Activated CD8-positive, alpha-beta T cell treated with anti-CD3 and anti-CD28 coated beads, Interleukin-2, amount 10 ng/mL, durations not matched to agents 7 days and 5 days (primary cell): ENCODE measurements around the gene PDE4D. TPM values are rescaled to one million over a fixed set of nuclear protein-coding genes. Genes with fewer than 3 reads are reported as not detected.

Source experiments
- ATAC-seq: fragments of 150-1000 bp; cut with Tn5 transposase; one replicate; pipeline ENCODE4 v1.10.0; 2021; ENCODE audit warnings: moderate library complexity
- CTCF ChIA-PET: fragments of 350-600 bp; sonication (Branson Sonifier 250); formaldehyde crosslinking; loops from one replicate; lab custom pipeline; 2021; ENCODE audit warnings: antibody characterized with exemption; lab: Charles Lee
- POLR2A ChIA-PET: fragments of 350-600 bp; sonication (Branson Sonifier 250); formaldehyde crosslinking; loops from one replicate; lab custom pipeline; 2021; ENCODE audit warnings: antibody characterized with exemption; lab: Charles Lee
- DNase-seq: peaks from one replicate; pipeline ENCODE4 v3.0.0-alpha.2; 2020
- H3K27ac Mint-ChIP-seq: one replicate; pipeline ENCODE4 v1.8.0; 2021; ENCODE audit warnings: mild to moderate bottlenecking, mixed read lengths
- H3K27me3 Mint-ChIP-seq: one replicate; pipeline ENCODE4 v1.8.0; 2021; ENCODE audit warnings: low read depth, mixed read lengths
- H3K36me3 Mint-ChIP-seq: one replicate; pipeline ENCODE4 v1.8.0; 2021; ENCODE audit warnings: low read depth, mixed read lengths
- H3K4me1 Mint-ChIP-seq: one replicate; pipeline ENCODE4 v1.8.0; 2021; ENCODE audit warnings: low read depth, mixed read lengths
- H3K4me3 Mint-ChIP-seq: one replicate; pipeline ENCODE4 v1.8.0; 2021; ENCODE audit warnings: mild to moderate bottlenecking, mixed read lengths
- H3K9me3 Mint-ChIP-seq: one replicate; pipeline ENCODE4 v1.8.0; 2022; ENCODE audit warnings: mixed read lengths; ENCODE audit not compliant: insufficient read depth
- total RNA-seq, 2 experiments: library from RNA; stranded (reverse); gene quantifications; one replicate each; pipeline ENCODE4 v1.2.3, GENCODE V29; 2021

The PDE4D gene
- total RNA-seq, 2 experiments from 2014 or later, result 65.4 to 70.7 TPM

- no peak overlapping the region for H3K4me3 Mint-ChIP-seq
- no peaks in the 10 kb centered on the region for H3K9me3 Mint-ChIP-seq
- CTCF ChIA-PET, result interaction anchor here (0.8 to 7.5 kb wide), 5 partner anchors 8 to 96 kb away, joined by 3 to 97 read pairs (median 44); no protein-coding TSS in a partner anchor
- ATAC-seq (no peak), DNase-seq (no peak)
- POLR2A ChIA-PET, result interaction anchor here (0.6 kb wide), 1 partner anchor 1693 kb away, joined by 3 read pairs; no protein-coding TSS in a partner anchor
- peaks cover 22% of the 10 kb centered on the region for H3K36me3 Mint-ChIP-seq
- H3K27ac Mint-ChIP-seq, result no peak overlapping the region
- H3K4me1 Mint-ChIP-seq, result peaks cover 46% of the 10 kb centered on the region
- no peaks in the 10 kb centered on the region for H3K27me3 Mint-ChIP-seq
These were observed 763.1 kb downstream of the PDE4D start for GRCh38 chr5:59130431-59130830.

DNA sequence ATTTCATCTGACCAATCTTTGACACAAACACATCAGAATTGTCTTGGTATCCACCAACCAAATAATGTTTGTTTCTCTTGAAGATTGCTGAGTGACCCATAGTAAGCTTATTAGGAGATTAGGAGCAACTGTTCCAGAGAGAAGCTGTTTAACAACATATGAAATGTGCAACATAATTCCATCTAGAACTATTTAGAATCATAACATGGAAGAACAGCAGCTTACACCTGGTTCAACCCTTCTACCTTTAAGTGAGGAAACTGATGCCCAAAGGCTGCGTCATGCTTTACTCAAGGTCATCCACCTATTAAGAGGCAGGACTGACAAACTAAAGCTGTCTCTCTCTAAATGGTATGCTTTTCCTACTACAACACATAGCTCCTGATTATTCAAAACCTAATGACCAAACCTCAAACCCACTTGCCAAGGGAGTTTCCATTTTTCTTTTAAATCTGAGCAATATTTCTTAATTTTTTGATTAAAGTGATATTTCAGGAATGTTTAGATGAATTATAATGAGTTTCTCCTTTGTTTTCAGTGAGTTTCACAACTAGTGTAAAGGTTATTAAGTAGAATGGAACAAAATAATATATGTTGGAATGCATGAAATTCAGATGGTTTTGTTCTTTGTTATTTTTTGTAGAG is 764.8 kb downstream of the PDE4D start:
- no peaks in the 10 kb centered on the region for H3K9me3 Mint-ChIP-seq
- POLR2A ChIA-PET, result interaction anchor here (0.6 to 4.0 kb wide), 8 partner anchors 9 to 94 kb away, joined by 3 to 64 read pairs (median 6); no protein-coding TSS in a partner anchor
- no peaks in the 10 kb centered on the region for H3K27me3 Mint-ChIP-seq
- DNase-seq, result no peak
- peaks cover 14% of the 10 kb centered on the region for H3K36me3 Mint-ChIP-seq
- ATAC-seq, result no peak
- peaks cover 35% of the 10 kb centered on the region for H3K4me1 Mint-ChIP-seq
- CTCF ChIA-PET, result interaction anchor here (0.7 to 7.5 kb wide), 15 partner anchors 10 to 94 kb away, joined by 3 to 97 read pairs (median 5); no protein-coding TSS in a partner anchor
- H3K27ac Mint-ChIP-seq, result no peak overlapping the region
- no peak overlapping the region for H3K4me3 Mint-ChIP-seq

DNA sequence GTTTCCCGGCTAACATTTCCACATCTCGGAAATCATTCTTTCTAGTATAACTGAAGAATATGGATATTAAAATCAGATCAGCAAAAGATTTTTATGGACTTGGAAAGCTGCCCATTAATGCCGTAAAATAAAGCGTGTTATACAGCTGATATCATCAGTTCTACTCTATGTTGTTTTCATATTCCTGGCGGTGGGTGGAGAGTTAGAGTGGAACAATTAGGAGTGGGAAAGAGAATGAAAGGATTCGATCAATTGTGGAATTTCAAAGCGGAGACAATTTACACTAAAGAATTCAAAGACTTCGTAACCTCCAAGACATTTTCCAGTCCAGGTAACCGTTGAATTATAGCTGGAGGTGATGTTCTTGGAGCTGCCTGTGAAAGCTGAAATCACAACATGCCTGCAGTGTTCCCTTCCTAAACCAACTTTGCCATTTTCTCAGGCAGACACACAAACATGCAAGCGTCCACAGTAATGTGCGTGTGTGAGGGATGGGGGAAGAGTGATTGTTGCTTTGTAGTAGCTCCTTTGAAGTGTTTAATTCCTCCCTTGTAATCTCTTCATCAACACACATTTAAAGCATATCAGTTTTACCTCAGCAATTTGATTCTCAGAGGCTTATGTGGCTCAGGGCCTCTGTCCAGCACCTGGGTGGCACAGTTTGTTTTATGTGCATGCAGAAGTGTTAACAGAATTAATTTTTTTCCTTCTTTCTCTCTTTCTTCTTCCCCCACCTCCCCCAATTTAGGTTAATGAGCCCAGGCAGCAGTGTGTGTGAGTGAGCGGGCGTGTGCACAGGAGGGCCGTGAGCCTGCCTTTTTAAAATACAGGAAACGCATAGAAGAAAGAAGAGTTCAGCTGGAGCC is 766.6 kb downstream of the PDE4D start:
- H3K27ac Mint-ChIP-seq, result no peak overlapping the region
- H3K9me3 Mint-ChIP-seq, result no peaks in the 10 kb centered on the region
- no peaks in the 10 kb centered on the region for H3K27me3 Mint-ChIP-seq
- ATAC-seq (peak; percentile 35), DNase-seq (no peak)
- POLR2A ChIA-PET, result interaction anchor here (0.7 to 4.0 kb wide), 11 partner anchors 9 to 92 kb away, joined by 3 to 64 read pairs (median 3); no protein-coding TSS in a partner anchor
- CTCF ChIA-PET, result interaction anchor here (0.8 to 7.5 kb wide), 12 partner anchors 9 to 132 kb away, joined by 3 to 97 read pairs (median 5); no protein-coding TSS in a partner anchor
- H3K4me1 Mint-ChIP-seq, result peaks cover 19% of the 10 kb centered on the region
- H3K36me3 Mint-ChIP-seq, result peaks cover 9% of the 10 kb centered on the region
- H3K4me3 Mint-ChIP-seq, result no peak overlapping the region

- ChIA-PET POLR2A (interaction anchor here (1.2 to 4.0 kb wide), 4 partner anchors 21 to 90 kb away, joined by 3 to 64 read pairs (median 20); no protein-coding TSS in a partner anchor), CTCF (interaction anchor here (1.1 to 7.5 kb wide), 5 partner anchors 26 to 91 kb away, joined by 3 to 97 read pairs (median 44); no protein-coding TSS in a partner anchor)
These were observed 767.4 kb downstream of the PDE4D start for GRCh38 chr5:59126016-59126707.

GRCh38 chr5:59125011-59125961 is 768.2 kb downstream of the PDE4D start:
- Mint-ChIP-seq H3K27me3 (no peaks in the 10 kb centered on the region), H3K27ac (no peak overlapping the region), H3K9me3 (peaks cover 3% of the 10 kb centered on the region), H3K36me3 (peaks cover 14% of the 10 kb centered on the region), H3K4me1 (peaks cover 13% of the 10 kb centered on the region), H3K4me3 (no peak overlapping the region)
- DNase-seq (peak; percentile 49), ATAC-seq (peak; percentile 11)
- POLR2A ChIA-PET, result interaction anchor here (0.7 to 2.6 kb wide), 7 partner anchors 18 to 90 kb away, joined by 3 to 51 read pairs (median 21); no protein-coding TSS in a partner anchor
- CTCF ChIA-PET, result interaction anchor here (0.9 to 3.9 kb wide), 21 partner anchors 8 to 255 kb away, joined by 3 to 133 read pairs (median 9); no protein-coding TSS in a partner anchor

More at GRCh38 chr5:59126016-59126707, 767.4 kb downstream of the PDE4D start:
- H3K4me3 Mint-ChIP-seq, result no peak overlapping the region
- H3K9me3 Mint-ChIP-seq, result no peaks in the 10 kb centered on the region
- peaks cover 11% of the 10 kb centered on the region for H3K36me3 Mint-ChIP-seq
- DNase-seq (no peak), ATAC-seq (no peak)
- H3K4me1 Mint-ChIP-seq, result peaks cover 13% of the 10 kb centered on the region
- H3K27me3 Mint-ChIP-seq, result no peaks in the 10 kb centered on the region
- H3K27ac Mint-ChIP-seq, result no peak overlapping the region

GRCh38 chr5:59123595-59124561 is 769.6 kb downstream of the PDE4D start:
- peaks cover 11% of the 10 kb centered on the region for H3K4me1 Mint-ChIP-seq
- no peak overlapping the region for H3K27ac Mint-ChIP-seq
- DNase-seq, result peak; percentile 65
- peaks cover 5% of the 10 kb centered on the region for H3K9me3 Mint-ChIP-seq
- POLR2A ChIA-PET, result interaction anchor here (0.6 to 2.6 kb wide), 15 partner anchors 8 to 102 kb away, joined by 3 to 51 read pairs (median 4); no protein-coding TSS in a partner anchor
- no peak overlapping the region for H3K4me3 Mint-ChIP-seq
- CTCF ChIA-PET, result interaction anchor here (0.7 to 3.9 kb wide), 25 partner anchors 10 to 257 kb away, joined by 3 to 133 read pairs (median 7); no protein-coding TSS in a partner anchor
- peaks cover 16% of the 10 kb centered on the region for H3K36me3 Mint-ChIP-seq
- ATAC-seq, result peak; percentile 48
- no peaks in the 10 kb centered on the region for H3K27me3 Mint-ChIP-seq

DNA sequence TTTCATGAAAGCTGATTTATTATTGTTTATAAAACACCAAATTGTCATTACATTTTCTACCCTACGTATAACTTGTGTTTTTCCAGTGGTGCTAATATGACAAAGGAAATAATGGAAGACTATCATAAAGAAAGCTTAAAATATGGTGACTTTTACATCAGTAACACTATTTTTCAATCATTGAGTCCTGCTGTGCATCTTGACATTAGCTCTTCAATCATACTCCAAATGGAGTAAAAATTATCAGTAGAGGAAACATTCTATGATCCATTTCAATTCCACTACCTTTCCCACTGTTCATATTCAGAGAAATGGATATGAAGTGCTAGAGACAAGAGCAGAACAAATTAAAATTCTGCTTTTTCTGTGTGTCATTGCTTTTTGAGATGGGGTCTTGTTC is 774.0 kb downstream of the PDE4D start:
- DNase-seq, result no peak
- ATAC-seq, result no peak
- peaks cover 16% of the 10 kb centered on the region for H3K4me1 Mint-ChIP-seq
- H3K27ac Mint-ChIP-seq, result no peak overlapping the region
- ChIA-PET CTCF (interaction anchor here (0.8 to 2.0 kb wide), 4 partner anchors 8 to 84 kb away, joined by 3 to 12 read pairs (median 4); no protein-coding TSS in a partner anchor), POLR2A (interaction anchor here (1.7 kb wide), 1 partner anchor 80 kb away, joined by 7 read pairs; no protein-coding TSS in a partner anchor)
- peaks cover 18% of the 10 kb centered on the region for H3K36me3 Mint-ChIP-seq
- no peak overlapping the region for H3K4me3 Mint-ChIP-seq
- H3K27me3 Mint-ChIP-seq, result no peaks in the 10 kb centered on the region
- peaks cover 5% of the 10 kb centered on the region for H3K9me3 Mint-ChIP-seq

- ChIA-PET CTCF (interaction anchor here (1.0 kb wide), 1 partner anchor 10 kb away, joined by 3 read pairs; no protein-coding TSS in a partner anchor), POLR2A (interaction anchor here (0.7 to 1.4 kb wide), 2 partner anchors 10 to 15 kb away, joined by 3 read pairs; no protein-coding TSS in a partner anchor)
- no peak for ATAC-seq
- Mint-ChIP-seq H3K9me3 (peaks cover 8% of the 10 kb centered on the region), H3K4me3 (no peak overlapping the region), H3K27ac (no peak overlapping the region), H3K36me3 (peaks cover 17% of the 10 kb centered on the region), H3K4me1 (peaks cover 19% of the 10 kb centered on the region), H3K27me3 (no peaks in the 10 kb centered on the region)
- no peak for DNase-seq
These were observed 776.2 kb downstream of the PDE4D start for GRCh38 chr5:59117320-59117719.

- Mint-ChIP-seq H3K27me3 (no peaks in the 10 kb centered on the region), H3K4me3 (no peak overlapping the region), H3K9me3 (peaks cover 8% of the 10 kb centered on the region), H3K4me1 (peaks cover 20% of the 10 kb centered on the region), H3K27ac (no peak overlapping the region), H3K36me3 (peaks cover 12% of the 10 kb centered on the region)
- ATAC-seq, result no peak
- ChIA-PET CTCF (interaction anchor here (1.0 kb wide), 1 partner anchor 13 kb away, joined by 4 read pairs; no protein-coding TSS in a partner anchor), POLR2A (no interaction called here)
- no peak for DNase-seq
These were observed 777.2 kb downstream of the PDE4D start for GRCh38 chr5:59116231-59116865.
